Endodermal cell (in vitro differentiated cells): ENCODE measurements around the gene C6. TPM values are rescaled to one million over a fixed set of nuclear protein-coding genes. Genes with fewer than 3 reads are reported as not detected.

Experiments
- DNase-seq: peaks from one replicate; pipeline ENCODE4 v3.0.0-alpha.2; 2017
- H3K27ac ChIP-seq: 2 replicates; pipeline ENCODE4 v1.5.1; 2013; ENCODE audit warnings: mild to moderate bottlenecking, low read depth, low read length, moderate library complexity
- H3K27me3 ChIP-seq: 2 replicates; pipeline ENCODE4 v1.6.1; 2013; ENCODE audit warnings: mild to moderate bottlenecking, low read length, moderate library complexity; ENCODE audit not compliant: insufficient read depth, control insufficient read depth, poor library complexity, severe bottlenecking
- H3K36me3 ChIP-seq: 2 replicates; pipeline ENCODE4 v1.7.0; 2013; ENCODE audit warnings: mild to moderate bottlenecking, low read length, moderate library complexity; ENCODE audit not compliant: control insufficient read depth, insufficient read depth
- H3K4me1 ChIP-seq: one replicate; pipeline ENCODE4 v1.7.0; 2013; ENCODE audit warnings: low read length; ENCODE audit not compliant: control insufficient read depth, insufficient read depth
- H3K4me3 ChIP-seq: 2 replicates; pipeline ENCODE4 v1.5.1; 2013; ENCODE audit warnings: mild to moderate bottlenecking, low read length, moderate library complexity
- H3K9ac ChIP-seq: 2 replicates; pipeline ENCODE4 v1.6.1; 2013; ENCODE audit warnings: mild to moderate bottlenecking, low read length, moderate library complexity; ENCODE audit not compliant: poor library complexity, severe bottlenecking; ENCODE audit errors: extremely low read depth
- H3K9me3 ChIP-seq: 2 replicates; pipeline ENCODE4 v1.6.1; 2013; ENCODE audit warnings: mild to moderate bottlenecking, low read length, moderate library complexity; ENCODE audit not compliant: control insufficient read depth
- H3K27ac Mint-ChIP-seq: 2 replicates; pipeline ENCODE4 v1.8.0; 2020; ENCODE audit warnings: mixed read lengths
- H3K27me3 Mint-ChIP-seq: 2 replicates; pipeline ENCODE4 v1.8.0; 2021; ENCODE audit warnings: mild to moderate bottlenecking, mixed read lengths; ENCODE audit not compliant: insufficient read depth
- H3K36me3 Mint-ChIP-seq: 2 replicates; pipeline ENCODE4 v1.8.0; 2020; ENCODE audit warnings: low read depth, mixed read lengths
- H3K4me1 Mint-ChIP-seq: 2 replicates; pipeline ENCODE4 v1.8.0; 2020; ENCODE audit warnings: mixed read lengths
- H3K4me3 Mint-ChIP-seq: 2 replicates; pipeline ENCODE4 v1.8.0; 2020; ENCODE audit warnings: mild to moderate bottlenecking, moderate library complexity, mixed read lengths
- H3K9me3 Mint-ChIP-seq: 2 replicates; pipeline ENCODE4 v1.8.0; 2020; ENCODE audit warnings: mild to moderate bottlenecking, mixed read lengths
- WGBS, 2 experiments: methylation state at CpG; one replicate each; pipeline versions ENCODE4 v1.1.5 to v1.1.7; 2013; ENCODE audit warnings: missing lambda C conversion rate in 2 of 2, mixed read lengths in 1 of 2; ENCODE audit not compliant: insufficient coverage in 1 of 2, insufficient read length in 1 of 2; 5-methylcytosine and 5-hydroxymethylcytosine counted together
- total RNA-seq, 2 donors: library from RNA; stranded (reverse); fragmentation: NEBNext Ultra II Directional in 1 of 2; extraction: Animal tissue kit (Norgen Biotek cat#: 25700) in 1 of 2; gene quantifications; 2 replicates in 1 of 2; 3 replicates in 1 of 2; pipeline ENCODE4 v1.2.1, GENCODE V29; 2021
- TF ChIP-seq, protein P1 (sequence below): fragments of 200-600 bp; sonication (generic); conservative IDR thresholded peaks from 2 replicates; pipeline ENCODE4 v1.5.0; 2021; ENCODE audit warnings: antibody characterized with exemption, mild to moderate bottlenecking

Gene C6
- total RNA-seq, 2 donors from 2014 or later = 0.38 TPM; not detected in 1

DNA sequence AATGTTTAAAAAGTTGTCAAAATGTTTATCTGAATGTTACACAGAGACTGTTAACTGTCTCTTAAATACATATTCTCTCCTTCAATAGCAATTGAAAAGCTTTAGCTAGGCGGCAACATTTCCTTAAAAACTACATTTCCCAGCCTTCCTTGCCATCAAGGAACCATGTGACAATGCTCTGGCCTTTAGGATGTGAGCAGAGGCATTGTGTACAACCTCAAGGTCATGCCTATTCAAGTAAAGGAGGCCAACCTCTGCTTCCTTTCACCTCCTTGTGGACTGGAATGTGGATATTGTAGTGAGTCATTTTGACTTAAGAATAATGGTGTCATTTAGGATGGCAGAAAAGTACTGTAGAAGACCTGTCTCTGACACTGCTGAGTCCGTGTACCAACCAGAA lies 118.5 kb downstream of the C6 start:
- Histone ChIP-seq H3K9me3 (no peaks in the 10 kb centered on the region), H3K36me3 (no peaks in the 10 kb centered on the region), H3K27ac (no peak overlapping the region), H3K27me3 (no peaks in the 10 kb centered on the region), H3K4me3 (no peak overlapping the region), H3K9ac (no peak overlapping the region), H3K4me1 (no peaks in the 10 kb centered on the region)
- Mint-ChIP-seq H3K4me1 (peaks cover 4% of the 10 kb centered on the region), H3K27me3 (no peaks in the 10 kb centered on the region), H3K27ac (no peak overlapping the region), H3K9me3 (no peaks in the 10 kb centered on the region), H3K36me3 (no peaks in the 10 kb centered on the region), H3K4me3 (no peak overlapping the region)
- 79% methylated on average over 2 of the region's 2 CpGs; no CpG with 5 or more reads in 1 of the 2 experiments for WGBS, 2 experiments
- TF ChIP-seq, protein P1, sequence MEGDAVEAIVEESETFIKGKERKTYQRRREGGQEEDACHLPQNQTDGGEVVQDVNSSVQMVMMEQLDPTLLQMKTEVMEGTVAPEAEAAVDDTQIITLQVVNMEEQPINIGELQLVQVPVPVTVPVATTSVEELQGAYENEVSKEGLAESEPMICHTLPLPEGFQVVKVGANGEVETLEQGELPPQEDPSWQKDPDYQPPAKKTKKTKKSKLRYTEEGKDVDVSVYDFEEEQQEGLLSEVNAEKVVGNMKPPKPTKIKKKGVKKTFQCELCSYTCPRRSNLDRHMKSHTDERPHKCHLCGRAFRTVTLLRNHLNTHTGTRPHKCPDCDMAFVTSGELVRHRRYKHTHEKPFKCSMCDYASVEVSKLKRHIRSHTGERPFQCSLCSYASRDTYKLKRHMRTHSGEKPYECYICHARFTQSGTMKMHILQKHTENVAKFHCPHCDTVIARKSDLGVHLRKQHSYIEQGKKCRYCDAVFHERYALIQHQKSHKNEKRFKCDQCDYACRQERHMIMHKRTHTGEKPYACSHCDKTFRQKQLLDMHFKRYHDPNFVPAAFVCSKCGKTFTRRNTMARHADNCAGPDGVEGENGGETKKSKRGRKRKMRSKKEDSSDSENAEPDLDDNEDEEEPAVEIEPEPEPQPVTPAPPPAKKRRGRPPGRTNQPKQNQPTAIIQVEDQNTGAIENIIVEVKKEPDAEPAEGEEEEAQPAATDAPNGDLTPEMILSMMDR = no peak
- no peak for DNase-seq

DNA sequence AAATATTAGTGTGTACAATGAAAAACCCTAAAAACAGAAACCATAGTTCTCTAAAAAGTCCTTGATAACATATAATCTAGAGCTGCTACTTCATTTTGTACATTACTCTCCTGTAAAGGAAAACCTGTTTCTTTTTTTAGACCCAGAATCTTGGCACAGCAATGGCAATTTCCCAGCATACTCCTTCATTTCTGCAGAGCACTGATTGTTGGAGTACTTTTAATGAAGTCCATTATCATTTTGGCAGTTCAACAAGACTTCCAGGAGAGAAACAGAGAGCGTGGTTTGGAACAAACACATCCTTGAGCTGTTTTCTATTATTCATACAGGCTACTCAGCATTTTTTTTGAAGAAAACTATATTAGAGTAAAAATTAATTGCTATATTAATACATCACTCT lies 119.5 kb downstream of the C6 start:
- TF ChIP-seq, protein P1 = no peak
- 94% methylated on average over 1 of the region's 1 CpG; no CpG with 5 or more reads in 1 of the 2 experiments for WGBS, 2 experiments
- H3K27me3 Mint-ChIP-seq = no peaks in the 10 kb centered on the region
- no peak overlapping the region for H3K9ac ChIP-seq
- no peaks in the 10 kb centered on the region for H3K36me3 ChIP-seq
- no peaks in the 10 kb centered on the region for H3K36me3 Mint-ChIP-seq
- no peak overlapping the region for H3K27ac Mint-ChIP-seq
- DNase-seq = no peak
- H3K4me3 Mint-ChIP-seq = no peak overlapping the region
- H3K4me1 Mint-ChIP-seq = peaks cover 4% of the 10 kb centered on the region
- no peaks in the 10 kb centered on the region for H3K27me3 ChIP-seq
- no peak overlapping the region for H3K27ac ChIP-seq
- no peaks in the 10 kb centered on the region for H3K9me3 ChIP-seq
- no peaks in the 10 kb centered on the region for H3K4me1 ChIP-seq
- H3K4me3 ChIP-seq = no peak overlapping the region
- no peaks in the 10 kb centered on the region for H3K9me3 Mint-ChIP-seq

Other genes starting within 250 kb of the C6 start
- not detected for gene MROH2B, start 142.2 kb downstream of the C6 start, total RNA-seq